ENCODE results near the gene MAB21L1. TPM values are rescaled to one million over a fixed set of nuclear protein-coding genes. Genes with fewer than 3 reads are reported as not detected.

MAB21L1 gene
- total RNA-seq, 1 donor from 2014 or later, result 0.21 TPM

DNA sequence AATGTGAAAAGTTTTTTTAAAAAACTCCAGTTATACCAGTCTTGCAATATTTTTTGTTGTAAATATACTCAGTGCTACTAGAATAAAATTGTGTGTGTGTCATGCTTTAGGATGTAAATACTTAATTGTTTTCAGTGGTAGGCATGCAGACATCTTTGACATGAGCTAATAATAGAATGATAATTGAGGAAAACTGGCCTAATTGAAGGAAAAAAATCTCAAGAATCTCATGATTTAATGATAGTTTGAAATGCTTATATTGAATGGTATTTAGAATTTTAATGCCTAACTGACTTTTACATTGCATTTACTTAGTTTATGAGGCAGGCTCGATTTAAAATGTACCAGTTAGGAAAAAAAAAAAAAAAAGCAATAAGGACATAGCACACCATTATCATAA is 3.2 kb upstream of the MAB21L1 start:
- Histone ChIP-seq H3K27me3 (ENCODE audit: low read depth) (peaks cover 47% of the 10 kb centered on the region), H3K4me3 (no peak overlapping the region), H3K9me3 (no peaks in the 10 kb centered on the region), H3K4me1 (peaks cover 8% of the 10 kb centered on the region), H3K36me3 (no peaks in the 10 kb centered on the region), H3K27ac (no peak overlapping the region)
- no peak for ATAC-seq
- intact Hi-C loops (cut with DNase I), result no loop called here
- TF ChIP-seq, protein P1, sequence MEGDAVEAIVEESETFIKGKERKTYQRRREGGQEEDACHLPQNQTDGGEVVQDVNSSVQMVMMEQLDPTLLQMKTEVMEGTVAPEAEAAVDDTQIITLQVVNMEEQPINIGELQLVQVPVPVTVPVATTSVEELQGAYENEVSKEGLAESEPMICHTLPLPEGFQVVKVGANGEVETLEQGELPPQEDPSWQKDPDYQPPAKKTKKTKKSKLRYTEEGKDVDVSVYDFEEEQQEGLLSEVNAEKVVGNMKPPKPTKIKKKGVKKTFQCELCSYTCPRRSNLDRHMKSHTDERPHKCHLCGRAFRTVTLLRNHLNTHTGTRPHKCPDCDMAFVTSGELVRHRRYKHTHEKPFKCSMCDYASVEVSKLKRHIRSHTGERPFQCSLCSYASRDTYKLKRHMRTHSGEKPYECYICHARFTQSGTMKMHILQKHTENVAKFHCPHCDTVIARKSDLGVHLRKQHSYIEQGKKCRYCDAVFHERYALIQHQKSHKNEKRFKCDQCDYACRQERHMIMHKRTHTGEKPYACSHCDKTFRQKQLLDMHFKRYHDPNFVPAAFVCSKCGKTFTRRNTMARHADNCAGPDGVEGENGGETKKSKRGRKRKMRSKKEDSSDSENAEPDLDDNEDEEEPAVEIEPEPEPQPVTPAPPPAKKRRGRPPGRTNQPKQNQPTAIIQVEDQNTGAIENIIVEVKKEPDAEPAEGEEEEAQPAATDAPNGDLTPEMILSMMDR (IDR thresholded peaks at IDR 0.05), result no peak
- DNase-seq, result no peak

DNA sequence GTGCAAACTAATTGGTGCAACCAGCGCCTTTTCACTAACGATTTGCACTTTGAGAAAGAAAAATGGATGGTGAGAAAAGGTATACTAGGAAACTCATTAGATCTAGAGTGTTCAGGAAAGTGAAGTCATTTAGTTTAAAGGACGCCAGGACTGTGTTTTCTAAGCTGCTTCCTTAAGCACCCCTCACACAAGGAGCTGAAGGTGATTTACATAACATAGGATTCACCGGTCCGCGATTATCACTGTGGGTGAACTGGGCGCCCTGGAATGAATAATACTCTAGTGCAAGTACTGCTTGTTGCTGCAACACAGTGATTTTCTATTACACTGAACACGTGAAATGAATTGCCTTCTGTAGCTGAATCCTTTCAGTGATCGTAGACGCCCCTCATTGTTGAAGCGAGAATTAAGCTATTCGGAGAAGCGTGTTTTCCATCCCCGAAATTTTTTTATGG is 2.6 kb upstream of the MAB21L1 start:
- H3K4me3 ChIP-seq, result no peak overlapping the region
- intact Hi-C loops (cut with DNase I), result no loop called here
- H3K27ac ChIP-seq, result no peak overlapping the region
- peaks cover 8% of the 10 kb centered on the region for H3K4me1 ChIP-seq
- ATAC-seq (no peak), DNase-seq (no peak)
- H3K36me3 ChIP-seq, result no peaks in the 10 kb centered on the region
- peaks cover 52% of the 10 kb centered on the region for H3K27me3 ChIP-seq (ENCODE audit: low read depth)
- no peaks in the 10 kb centered on the region for H3K9me3 ChIP-seq
- TF ChIP-seq, protein P1 (IDR thresholded peaks at IDR 0.05), result no peak

GRCh38 chr13:35478271-35479037 is 2.0 kb upstream of the MAB21L1 start:
- DNase-seq (no peak), ATAC-seq (peak; percentile 28 to 43)
- no peak overlapping the region for H3K27ac ChIP-seq
- H3K36me3 ChIP-seq, result no peaks in the 10 kb centered on the region
- intact Hi-C loops (cut with DNase I), result no loop called here
- H3K27me3 ChIP-seq (ENCODE audit: low read depth), result peaks cover 52% of the 10 kb centered on the region
- no peak overlapping the region for H3K4me3 ChIP-seq
- H3K4me1 ChIP-seq, result peaks cover 8% of the 10 kb centered on the region
- TF ChIP-seq, protein P1 (IDR thresholded peaks at IDR 0.05), result no peak
- H3K9me3 ChIP-seq, result no peaks in the 10 kb centered on the region

GRCh38 chr13:35477386-35477946 is 977 bp upstream of the MAB21L1 start:
- Histone ChIP-seq H3K27ac (no peak overlapping the region), H3K4me3 (no peak overlapping the region), H3K36me3 (no peaks in the 10 kb centered on the region), H3K4me1 (peaks cover 8% of the 10 kb centered on the region), H3K27me3 (ENCODE audit: low read depth) (peaks cover 57% of the 10 kb centered on the region), H3K9me3 (no peaks in the 10 kb centered on the region)
- no peak for ATAC-seq
- no peak for DNase-seq
- TF ChIP-seq, protein P1 (IDR thresholded peaks at IDR 0.05), result no peak
- intact Hi-C loops (cut with DNase I), result no loop called here

DNA sequence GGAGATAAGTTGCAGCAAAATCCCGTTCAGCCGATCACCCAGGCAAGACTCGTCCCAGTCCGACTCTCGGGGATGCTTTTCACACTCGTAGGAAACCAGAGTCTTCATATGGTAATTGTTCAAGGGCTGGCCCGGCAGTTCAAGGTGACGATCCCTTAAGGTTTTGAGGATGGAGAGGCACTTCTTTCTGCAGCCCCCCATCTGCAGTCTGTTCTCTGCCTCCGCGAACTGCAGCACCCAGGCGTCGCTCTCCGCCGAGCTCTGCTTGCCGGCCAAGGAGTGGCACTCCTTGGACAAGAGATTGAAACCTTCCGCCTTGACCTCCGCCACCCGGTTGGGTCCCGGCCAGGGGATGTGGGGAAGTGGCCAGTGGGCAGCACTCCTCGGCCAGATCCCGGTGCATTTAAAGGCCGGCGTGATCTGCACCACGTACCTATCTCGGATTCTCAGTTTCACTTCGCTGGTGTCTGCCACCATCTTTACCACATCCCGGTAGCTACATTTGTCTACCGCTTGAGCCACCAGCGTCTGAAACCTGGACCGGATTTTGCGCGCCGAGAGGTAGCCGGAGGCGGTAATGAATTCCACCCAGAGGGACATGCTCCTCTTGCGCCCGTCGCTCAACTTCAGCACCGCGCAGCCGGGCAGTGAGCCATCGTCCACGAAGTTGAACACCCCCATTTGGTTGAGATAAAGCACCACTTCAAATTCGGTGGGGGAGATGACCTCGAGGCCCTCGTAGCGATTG is 1.1 kb downstream of the MAB21L1 start:
- TF ChIP-seq, protein P1 (IDR thresholded peaks at IDR 0.05), result no peak
- peaks cover 78% of the 10 kb centered on the region for H3K27me3 ChIP-seq (ENCODE audit: low read depth)
- peak overlapping the region; percentile 37 for H3K4me3 ChIP-seq
- no peaks in the 10 kb centered on the region for H3K9me3 ChIP-seq
- H3K27ac ChIP-seq, result no peak overlapping the region
- no peaks in the 10 kb centered on the region for H3K36me3 ChIP-seq
- DNase-seq (no peak), ATAC-seq (peak; percentile 14 to 33)
- intact Hi-C loops (cut with DNase I), result no loop called here
- H3K4me1 ChIP-seq, result peaks cover 20% of the 10 kb centered on the region
